Progenitor cell of endocrine pancreas (in vitro differentiated cells): Measurements from ENCODE around the gene PLXND1. TPM values are rescaled to one million over a fixed set of nuclear protein-coding genes. Genes with fewer than 3 reads are reported as not detected.

Experiments
- DNase-seq: peaks from one replicate; pipeline ENCODE4 v3.0.0; 2021; ENCODE audit warnings: low spot score; ENCODE audit not compliant: unreplicated experiment
- H3K27ac Mint-ChIP-seq: 2 replicates; pipeline ENCODE4 v1.8.0; 2021; ENCODE audit warnings: mild to moderate bottlenecking, moderate library complexity, mixed read lengths
- H3K27me3 Mint-ChIP-seq: 2 replicates; pipeline ENCODE4 v1.8.0; 2021; ENCODE audit warnings: mixed read lengths
- H3K36me3 Mint-ChIP-seq: 2 replicates; pipeline ENCODE4 v1.8.0; 2022; ENCODE audit warnings: mixed read lengths; ENCODE audit not compliant: insufficient read depth
- H3K4me1 Mint-ChIP-seq: 2 replicates; pipeline ENCODE4 v1.8.0; 2021; ENCODE audit warnings: low read depth, mixed read lengths
- H3K4me3 Mint-ChIP-seq: 2 replicates; pipeline ENCODE4 v1.8.0; 2021; ENCODE audit warnings: low read depth, mild to moderate bottlenecking, moderate library complexity, mixed read lengths
- H3K9me3 Mint-ChIP-seq: 2 replicates; pipeline ENCODE4 v1.8.0; 2021; ENCODE audit warnings: low read depth, mixed read lengths
- total RNA-seq: library from RNA; stranded (reverse); gene quantifications from 2 replicates; pipeline ENCODE4 v1.2.1, GENCODE V29; 2021
- TF ChIP-seq, protein P1 (sequence below): fragments of 200-600 bp; sonication (generic); IDR thresholded peaks from one replicate; pipeline ENCODE4 v1.5.0; 2021; ENCODE audit warnings: antibody characterized with exemption, mild to moderate bottlenecking; ENCODE audit not compliant: unreplicated experiment

The PLXND1 gene
- total RNA-seq, 1 donor from 2014 or later, result 18.0 TPM

DNA sequence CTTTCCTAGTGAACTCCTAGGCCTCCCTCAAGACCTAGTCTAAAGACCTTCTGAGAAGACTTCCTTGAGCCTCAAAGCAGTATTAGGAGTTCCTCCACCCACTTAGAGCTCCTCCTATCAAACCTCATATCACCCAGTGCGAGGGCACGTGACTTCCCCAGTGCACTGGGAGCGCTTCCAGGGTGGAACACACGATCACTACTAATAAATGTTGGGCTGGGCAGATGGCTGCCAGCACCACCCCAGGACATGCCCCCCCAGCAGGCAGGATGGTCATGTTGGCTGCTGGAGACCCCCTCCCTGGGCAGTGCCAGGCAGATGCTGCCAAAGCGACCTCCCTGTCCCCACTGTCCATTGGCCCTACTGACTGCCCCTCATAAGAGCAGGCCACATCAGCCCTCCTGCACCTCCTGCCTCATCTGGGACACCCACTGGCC lies 8.5 kb upstream of the PLXND1 start:
- H3K27ac Mint-ChIP-seq, result no peak overlapping the region
- no peaks in the 10 kb centered on the region for H3K36me3 Mint-ChIP-seq
- H3K4me1 Mint-ChIP-seq, result no peaks in the 10 kb centered on the region

DNA sequence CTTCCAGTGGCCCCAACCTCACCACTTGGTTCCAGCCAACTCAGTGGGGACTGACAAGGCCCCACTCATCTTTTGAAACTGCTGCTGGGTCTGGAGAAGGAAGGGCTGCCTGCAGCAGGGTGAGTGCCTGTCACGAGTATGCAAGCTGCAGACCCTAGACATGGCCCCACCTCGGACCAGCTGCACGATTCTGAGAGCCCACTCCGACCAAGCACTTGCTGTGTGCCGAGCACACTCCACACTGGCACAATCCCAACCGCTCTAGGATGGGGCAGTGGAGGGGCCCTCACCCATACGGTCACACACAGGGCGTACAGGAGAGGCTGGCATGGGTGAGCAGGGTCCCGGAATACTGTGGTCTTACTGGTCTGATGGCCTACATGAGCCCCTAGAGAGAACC lies 8.0 kb upstream of the PLXND1 start:
- no peak for DNase-seq
- Mint-ChIP-seq H3K27ac (no peak overlapping the region), H3K4me3 (no peak overlapping the region), H3K4me1 (no peaks in the 10 kb centered on the region), H3K9me3 (no peaks in the 10 kb centered on the region), H3K27me3 (peaks cover 12% of the 10 kb centered on the region), H3K36me3 (no peaks in the 10 kb centered on the region)
- TF ChIP-seq, protein P1, sequence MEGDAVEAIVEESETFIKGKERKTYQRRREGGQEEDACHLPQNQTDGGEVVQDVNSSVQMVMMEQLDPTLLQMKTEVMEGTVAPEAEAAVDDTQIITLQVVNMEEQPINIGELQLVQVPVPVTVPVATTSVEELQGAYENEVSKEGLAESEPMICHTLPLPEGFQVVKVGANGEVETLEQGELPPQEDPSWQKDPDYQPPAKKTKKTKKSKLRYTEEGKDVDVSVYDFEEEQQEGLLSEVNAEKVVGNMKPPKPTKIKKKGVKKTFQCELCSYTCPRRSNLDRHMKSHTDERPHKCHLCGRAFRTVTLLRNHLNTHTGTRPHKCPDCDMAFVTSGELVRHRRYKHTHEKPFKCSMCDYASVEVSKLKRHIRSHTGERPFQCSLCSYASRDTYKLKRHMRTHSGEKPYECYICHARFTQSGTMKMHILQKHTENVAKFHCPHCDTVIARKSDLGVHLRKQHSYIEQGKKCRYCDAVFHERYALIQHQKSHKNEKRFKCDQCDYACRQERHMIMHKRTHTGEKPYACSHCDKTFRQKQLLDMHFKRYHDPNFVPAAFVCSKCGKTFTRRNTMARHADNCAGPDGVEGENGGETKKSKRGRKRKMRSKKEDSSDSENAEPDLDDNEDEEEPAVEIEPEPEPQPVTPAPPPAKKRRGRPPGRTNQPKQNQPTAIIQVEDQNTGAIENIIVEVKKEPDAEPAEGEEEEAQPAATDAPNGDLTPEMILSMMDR, result no peak

More for the DNA sequence above, 8.5 kb upstream of the PLXND1 start:
- Mint-ChIP-seq H3K4me3 (no peak overlapping the region), H3K27me3 (peaks cover 7% of the 10 kb centered on the region), H3K9me3 (no peaks in the 10 kb centered on the region)
- DNase-seq, result no peak
- TF ChIP-seq, protein P1, result no peak

DNA sequence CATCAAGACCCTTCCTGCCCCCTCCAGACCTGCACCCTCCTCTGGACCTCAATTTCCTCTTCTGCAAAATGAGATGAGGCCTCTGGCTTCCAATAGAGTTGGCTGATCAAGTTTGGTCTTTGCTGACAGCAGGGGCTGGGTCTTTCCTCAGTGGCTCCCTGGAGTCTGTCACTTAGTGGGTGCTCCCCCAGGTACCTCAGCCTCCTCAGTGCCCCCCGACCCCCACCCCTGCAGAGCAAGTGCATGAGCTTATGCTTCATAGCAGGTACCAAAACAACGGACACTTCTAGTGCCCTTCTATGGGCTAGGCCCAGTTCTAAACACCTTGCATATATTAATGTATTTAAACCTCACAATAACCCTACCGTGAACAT lies 6.9 kb upstream of the PLXND1 start:
- Mint-ChIP-seq H3K4me3 (no peak overlapping the region), H3K27ac (no peak overlapping the region), H3K9me3 (no peaks in the 10 kb centered on the region), H3K27me3 (peaks cover 21% of the 10 kb centered on the region), H3K4me1 (no peaks in the 10 kb centered on the region), H3K36me3 (no peaks in the 10 kb centered on the region)
- TF ChIP-seq, protein P1, result no peak
- no peak for DNase-seq

DNA sequence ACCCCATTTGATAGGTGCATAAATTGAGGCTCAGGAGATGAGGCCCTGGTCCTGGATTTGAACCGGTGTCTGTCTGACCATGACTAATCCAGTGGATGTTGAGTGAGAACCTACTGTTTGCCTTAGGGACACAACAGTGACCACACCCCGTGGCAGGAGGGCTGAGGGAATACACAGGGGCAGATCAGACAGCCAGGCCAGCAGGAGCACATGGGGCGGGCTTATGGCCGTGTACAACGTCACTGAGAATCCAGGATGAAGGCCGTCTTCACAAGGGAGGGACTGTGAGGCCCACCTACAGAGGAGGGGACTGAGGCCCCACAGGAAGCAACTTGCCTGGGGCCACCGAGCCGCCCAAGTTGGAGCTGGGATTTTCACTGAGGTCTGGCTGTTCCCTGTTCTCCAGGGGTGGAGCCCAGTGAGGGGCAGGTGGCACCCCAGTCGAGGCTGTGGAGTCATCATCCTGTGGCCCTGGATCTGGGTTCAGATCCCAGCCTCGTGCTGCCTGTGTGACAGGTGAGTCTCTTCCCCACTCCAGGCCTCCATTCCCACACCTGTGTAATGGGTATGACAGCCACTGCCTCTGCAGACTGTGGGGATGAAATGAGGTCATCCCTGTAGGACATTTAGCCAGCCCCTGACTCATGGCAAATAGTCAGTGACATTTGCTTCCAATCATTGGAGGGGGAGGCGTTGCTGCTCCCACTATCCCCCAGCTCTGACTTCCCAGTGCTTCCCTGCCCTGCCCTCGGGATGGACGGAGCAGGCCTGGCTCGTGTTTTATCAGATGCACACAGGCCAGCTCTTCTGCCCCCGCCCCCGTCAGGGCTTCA lies 6.3 kb upstream of the PLXND1 start:
- H3K9me3 Mint-ChIP-seq, result no peaks in the 10 kb centered on the region
- H3K27ac Mint-ChIP-seq, result peak overlapping the region; percentile 29
- TF ChIP-seq, protein P1, result no peak
- DNase-seq, result no peak
- H3K4me3 Mint-ChIP-seq, result no peak overlapping the region
- H3K36me3 Mint-ChIP-seq, result no peaks in the 10 kb centered on the region
- H3K27me3 Mint-ChIP-seq, result peaks cover 24% of the 10 kb centered on the region
- H3K4me1 Mint-ChIP-seq, result no peaks in the 10 kb centered on the region

DNA sequence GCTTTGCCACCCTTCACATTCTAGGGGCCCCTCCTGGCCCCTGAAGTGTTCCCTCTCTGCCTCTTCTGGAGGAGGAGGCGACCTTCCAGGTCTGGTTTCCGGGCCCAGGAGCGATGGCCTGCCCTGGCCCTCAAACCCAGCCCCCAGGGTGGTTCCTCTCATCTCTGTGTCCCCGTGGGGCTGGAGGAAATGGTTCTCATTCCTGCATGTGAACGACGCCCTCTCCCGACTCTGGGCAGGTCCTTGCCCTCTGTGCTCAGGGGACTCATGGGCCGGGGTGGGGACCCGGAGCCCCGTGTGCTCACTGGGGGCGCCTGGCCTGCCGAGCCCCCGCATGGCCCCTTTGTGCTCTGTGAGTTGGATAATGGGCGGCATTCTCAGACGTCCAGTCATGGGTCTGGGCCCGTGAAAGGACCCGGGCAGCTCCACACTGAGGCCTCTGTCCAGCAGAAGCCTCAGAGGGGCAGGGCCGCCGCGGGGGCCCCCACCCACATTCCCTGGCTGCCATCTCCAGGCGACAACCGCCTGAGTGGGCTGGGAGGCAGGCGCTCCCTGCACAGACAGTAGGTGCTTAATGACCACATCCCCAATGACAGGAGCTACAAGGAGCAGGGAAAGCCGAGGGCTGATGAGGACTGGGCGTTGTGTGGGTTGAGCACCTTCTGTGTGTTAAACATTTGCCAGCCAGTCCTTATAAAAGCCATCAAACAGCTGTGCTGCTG lies 5.5 kb upstream of the PLXND1 start:
- H3K36me3 Mint-ChIP-seq, result no peaks in the 10 kb centered on the region
- TF ChIP-seq, protein P1, result no peak
- peak overlapping the region; percentile 29 for H3K27ac Mint-ChIP-seq
- H3K4me1 Mint-ChIP-seq, result no peaks in the 10 kb centered on the region
- no peak overlapping the region for H3K4me3 Mint-ChIP-seq
- peaks cover 29% of the 10 kb centered on the region for H3K27me3 Mint-ChIP-seq
- no peak for DNase-seq
- H3K9me3 Mint-ChIP-seq, result no peaks in the 10 kb centered on the region
